ENCODE data around the gene GOLIM4. TPM values are rescaled to one million over a fixed set of nuclear protein-coding genes. Genes with fewer than 3 reads are reported as not detected.
A peak's percentile ranks its signal among the peaks of the same experiment; 100 is the strongest.

The GOLIM4 gene
- total and polyA plus RNA-seq, 2 of the 13 experiments (the other 11 are each of a cell fraction or from before 2014, with no cell fraction given), result 10.9 to 47.7 TPM

- TF ChIP-seq MEF2D (CRISPR knock-in tag; IDR thresholded peaks at IDR 0.05) (peak; percentile 45), SOX6 (IDR thresholded peaks at IDR 0.05) (no peak), SOX6 (CRISPR knock-in tag; IDR thresholded peaks at IDR 0.05) (peak; percentile 80), ZNF343 (CRISPR knock-in tag; IDR thresholded peaks at IDR 0.05) (no peak), POLR2A (IDR thresholded peaks at IDR 0.05; ENCODE audit: insufficient read depth in 1 of 2, low read depth in 2 of 2, low read length in 2 of 2) (peak; percentile 66 to 72), PHF8 (CRISPR knock-in tag; IDR thresholded peaks at IDR 0.05) (peak; percentile 1; the same call in 1 of the 2 replicates), TARDBP (CRISPR knock-in tag; IDR thresholded peaks at IDR 0.05) (peak; percentile 58; the same call in 1 of the 2 replicates), IRF9 (CRISPR knock-in tag; IDR thresholded peaks at IDR 0.05; ENCODE audit: borderline replicate concordance) (0 out of 2 replicates have a peak, but pooled peaks have one; percentile 58), NFYC (CRISPR knock-in tag; IDR thresholded peaks at IDR 0.05) (peak; percentile 47; the same call in 1 of the 2 replicates), RBM39 (IDR thresholded peaks at IDR 0.05; ENCODE audit: low read depth, low read length, poor library complexity, severe bottlenecking) (no peak), ETV5 (CRISPR knock-in tag; IDR thresholded peaks at IDR 0.05; ENCODE audit: borderline replicate concordance) (peak; percentile 26), ATF6 (CRISPR knock-in tag; conservative IDR thresholded peaks at IDR 0.05) (no peak), ZBTB34 (CRISPR knock-in tag; IDR thresholded peaks at IDR 0.05) (peak; percentile 70), SNAPC2 (CRISPR knock-in tag; IDR thresholded peaks at IDR 0.05) (peak; percentile 32; the same call in 1 of the 2 replicates), SNAPC4 (CRISPR knock-in tag; IDR thresholded peaks at IDR 0.05) (0 out of 2 replicates have a peak, but pooled peaks have one; percentile 55), ZNF441 (CRISPR knock-in tag; IDR thresholded peaks at IDR 0.05; ENCODE audit: borderline replicate concordance) (0 out of 2 replicates have a peak, but pooled peaks have one; percentile 30), ZNF678 (CRISPR knock-in tag; IDR thresholded peaks at IDR 0.05) (no peak), CHCHD3 (CRISPR knock-in tag; IDR thresholded peaks at IDR 0.05) (0 out of 2 replicates have a peak, but pooled peaks have one; percentile 13), ZSCAN21 (CRISPR knock-in tag; IDR thresholded peaks at IDR 0.05; ENCODE audit: borderline replicate concordance) (0 out of 2 replicates have a peak, but pooled peaks have one; percentile 26)
Measured at GRCh38 chr3:168096210-168096652, 507 bp upstream of the GOLIM4 start (continued).

All from HepG2 (cell line).